ENCODE measurements around the gene PIK3R1.

PIK3R1 gene

DNA sequence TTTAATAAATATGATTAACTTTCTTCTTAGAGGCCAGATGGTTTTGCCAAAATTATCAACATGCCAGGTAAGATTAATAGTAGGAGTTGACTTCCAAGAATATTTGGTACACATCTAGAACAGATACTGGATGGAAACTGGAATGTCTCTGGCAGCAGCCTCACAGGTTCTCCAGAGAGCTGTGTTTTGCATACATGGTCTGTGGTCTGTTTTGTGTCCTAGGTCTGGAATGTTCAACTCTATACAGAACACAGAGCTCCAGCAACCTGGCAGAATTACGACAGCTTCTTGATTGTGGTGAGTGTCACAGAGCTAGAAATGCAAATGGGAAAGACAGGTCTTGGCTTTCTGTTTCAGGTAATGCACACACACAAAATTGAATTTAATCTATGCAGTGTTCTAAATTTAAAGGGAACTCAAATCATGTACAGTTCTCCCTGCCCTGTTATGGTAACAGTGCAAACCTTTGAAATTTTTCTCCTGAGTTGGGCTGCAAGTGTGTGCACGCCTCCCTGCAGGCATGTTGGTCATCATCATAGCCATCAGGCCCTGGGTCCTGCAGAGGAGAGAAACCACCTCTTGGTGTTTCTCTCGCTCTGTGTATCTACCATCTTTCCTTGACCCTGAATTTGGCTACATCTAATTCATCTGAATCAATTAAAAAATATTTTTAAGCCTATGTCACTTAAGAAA lies 58.3 kb downstream of the PIK3R1 start:
- no peak for TF ChIP-seq TAF1 (IDR thresholded peaks at IDR 0.05; ENCODE audit: low read depth)
- no peak for TF ChIP-seq FOXM1 (IDR thresholded peaks at IDR 0.05; ENCODE audit: borderline replicate concordance, low read depth)
- no peak for TF ChIP-seq YY1 (IDR thresholded peaks at IDR 0.05; ENCODE audit: low read depth)
- no peak for TF ChIP-seq TEAD4 (IDR thresholded peaks at IDR 0.05)
- no peak for TF ChIP-seq EP300 (IDR thresholded peaks at IDR 0.05; ENCODE audit: borderline replicate concordance)
- no peak for TF ChIP-seq CREB1 (IDR thresholded peaks at IDR 0.05; ENCODE audit: low read depth)
- TF ChIP-seq NFIC (IDR thresholded peaks at IDR 0.05) = no peak
- no peak for TF ChIP-seq USF1 (IDR thresholded peaks at IDR 0.05)

DNA sequence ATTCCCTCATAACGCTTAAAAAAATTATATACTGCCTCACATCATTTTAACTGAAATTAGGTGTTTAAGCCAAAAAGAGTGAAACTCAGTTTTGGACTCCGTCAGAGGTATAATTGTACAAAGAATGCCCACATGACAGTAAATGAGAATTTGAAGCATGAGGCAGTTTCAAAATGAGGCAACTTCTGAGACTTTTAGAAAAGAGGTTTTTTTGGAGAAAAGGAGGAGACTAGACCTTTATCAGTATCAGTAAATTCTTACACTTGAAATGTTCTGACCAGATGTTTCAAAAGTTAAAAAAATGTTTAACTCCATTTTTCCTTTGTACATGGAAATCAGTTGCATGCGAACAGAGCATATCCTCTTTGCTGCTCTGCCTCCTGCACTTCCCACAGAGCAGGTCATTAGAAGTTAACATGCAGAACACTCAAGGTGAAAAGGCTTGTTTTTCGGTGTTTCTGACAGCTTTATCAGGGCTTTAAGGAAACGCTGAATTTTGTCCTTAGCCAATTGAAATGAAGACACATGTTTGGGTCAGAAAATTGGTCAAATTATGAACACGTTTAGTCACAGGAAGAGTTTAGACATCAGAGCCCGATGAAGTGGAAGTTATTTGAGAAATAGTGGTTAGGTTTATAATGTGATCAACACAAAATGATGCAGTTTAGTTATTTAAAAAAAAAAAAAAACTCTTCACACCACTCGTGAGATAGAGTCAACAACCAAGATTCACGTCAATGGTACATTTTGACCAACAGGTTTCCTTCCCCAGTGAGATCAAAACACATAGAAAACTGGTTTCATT lies 59.5 kb downstream of the PIK3R1 start:
- no peak for TF ChIP-seq MAX (IDR thresholded peaks at IDR 0.05)
- no peak for TF ChIP-seq TEAD4 (IDR thresholded peaks at IDR 0.05)
- no peak for TF ChIP-seq USF1 (IDR thresholded peaks at IDR 0.05)
- no peak for TF ChIP-seq ZBTB7A (IDR thresholded peaks at IDR 0.05; ENCODE audit: low read depth)
- no peak for TF ChIP-seq RAD21 (IDR thresholded peaks at IDR 0.05; ENCODE audit: low read depth)
- TF ChIP-seq CREB1 (IDR thresholded peaks at IDR 0.05; ENCODE audit: low read depth) = no peak
- TF ChIP-seq EGR1 (IDR thresholded peaks at IDR 0.05) = no peak
- TF ChIP-seq, protein P1, sequence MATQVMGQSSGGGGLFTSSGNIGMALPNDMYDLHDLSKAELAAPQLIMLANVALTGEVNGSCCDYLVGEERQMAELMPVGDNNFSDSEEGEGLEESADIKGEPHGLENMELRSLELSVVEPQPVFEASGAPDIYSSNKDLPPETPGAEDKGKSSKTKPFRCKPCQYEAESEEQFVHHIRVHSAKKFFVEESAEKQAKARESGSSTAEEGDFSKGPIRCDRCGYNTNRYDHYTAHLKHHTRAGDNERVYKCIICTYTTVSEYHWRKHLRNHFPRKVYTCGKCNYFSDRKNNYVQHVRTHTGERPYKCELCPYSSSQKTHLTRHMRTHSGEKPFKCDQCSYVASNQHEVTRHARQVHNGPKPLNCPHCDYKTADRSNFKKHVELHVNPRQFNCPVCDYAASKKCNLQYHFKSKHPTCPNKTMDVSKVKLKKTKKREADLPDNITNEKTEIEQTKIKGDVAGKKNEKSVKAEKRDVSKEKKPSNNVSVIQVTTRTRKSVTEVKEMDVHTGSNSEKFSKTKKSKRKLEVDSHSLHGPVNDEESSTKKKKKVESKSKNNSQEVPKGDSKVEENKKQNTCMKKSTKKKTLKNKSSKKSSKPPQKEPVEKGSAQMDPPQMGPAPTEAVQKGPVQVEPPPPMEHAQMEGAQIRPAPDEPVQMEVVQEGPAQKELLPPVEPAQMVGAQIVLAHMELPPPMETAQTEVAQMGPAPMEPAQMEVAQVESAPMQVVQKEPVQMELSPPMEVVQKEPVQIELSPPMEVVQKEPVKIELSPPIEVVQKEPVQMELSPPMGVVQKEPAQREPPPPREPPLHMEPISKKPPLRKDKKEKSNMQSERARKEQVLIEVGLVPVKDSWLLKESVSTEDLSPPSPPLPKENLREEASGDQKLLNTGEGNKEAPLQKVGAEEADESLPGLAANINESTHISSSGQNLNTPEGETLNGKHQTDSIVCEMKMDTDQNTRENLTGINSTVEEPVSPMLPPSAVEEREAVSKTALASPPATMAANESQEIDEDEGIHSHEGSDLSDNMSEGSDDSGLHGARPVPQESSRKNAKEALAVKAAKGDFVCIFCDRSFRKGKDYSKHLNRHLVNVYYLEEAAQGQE (IDR thresholded peaks at IDR 0.05; ENCODE audit: low read depth) = no peak
- TF ChIP-seq FOXM1 (IDR thresholded peaks at IDR 0.05; ENCODE audit: borderline replicate concordance, low read depth) = no peak

DNA sequence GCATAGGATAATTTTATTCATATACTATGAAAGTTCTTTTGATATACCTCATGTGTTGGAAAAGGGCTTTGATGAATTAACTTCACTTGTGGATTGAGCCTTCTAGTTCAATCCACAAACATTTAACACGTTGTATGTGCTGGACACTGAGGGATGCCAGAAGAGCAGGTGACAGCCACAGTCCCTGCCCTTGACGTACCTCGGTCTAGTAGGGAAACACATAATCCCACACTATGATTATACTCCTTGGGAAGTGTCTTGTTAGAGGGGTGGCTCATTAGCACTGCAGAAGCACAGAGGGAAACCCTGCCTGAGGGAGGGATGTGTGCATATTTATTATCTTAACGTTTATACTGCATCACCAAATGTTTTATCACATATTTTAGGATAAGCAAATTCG lies 61.2 kb downstream of the PIK3R1 start:
- TF ChIP-seq CEBPB (IDR thresholded peaks at IDR 0.05) (no peak), TCF12 (IDR thresholded peaks at IDR 0.05; ENCODE audit: low read depth) (no peak), NFIC (IDR thresholded peaks at IDR 0.05) (no peak), ZBTB7A (IDR thresholded peaks at IDR 0.05; ENCODE audit: low read depth) (no peak), USF1 (IDR thresholded peaks at IDR 0.05) (no peak), CREB1 (IDR thresholded peaks at IDR 0.05; ENCODE audit: low read depth) (no peak), TEAD4 (IDR thresholded peaks at IDR 0.05) (no peak), TAF1 (IDR thresholded peaks at IDR 0.05; ENCODE audit: low read depth) (no peak), EGR1 (IDR thresholded peaks at IDR 0.05) (no peak), FOXM1 (IDR thresholded peaks at IDR 0.05; ENCODE audit: borderline replicate concordance, low read depth) (no peak), RAD21 (IDR thresholded peaks at IDR 0.05; ENCODE audit: low read depth) (no peak), EP300 (IDR thresholded peaks at IDR 0.05; ENCODE audit: borderline replicate concordance) (no peak), MAX (IDR thresholded peaks at IDR 0.05) (no peak), YY1 (IDR thresholded peaks at IDR 0.05; ENCODE audit: low read depth) (no peak)
- TF ChIP-seq, protein P1 (IDR thresholded peaks at IDR 0.05; ENCODE audit: low read depth) = no peak

GRCh38 chr5:68277431-68277830 lies 61.9 kb downstream of the PIK3R1 start:
- TF ChIP-seq TCF12 (IDR thresholded peaks at IDR 0.05; ENCODE audit: low read depth) (no peak), ZBTB7A (IDR thresholded peaks at IDR 0.05; ENCODE audit: low read depth) (no peak), CREB1 (IDR thresholded peaks at IDR 0.05; ENCODE audit: low read depth) (no peak), MAX (IDR thresholded peaks at IDR 0.05) (no peak), TEAD4 (IDR thresholded peaks at IDR 0.05) (no peak), CEBPB (IDR thresholded peaks at IDR 0.05) (no peak), USF1 (IDR thresholded peaks at IDR 0.05) (no peak), NFIC (IDR thresholded peaks at IDR 0.05) (no peak), FOXM1 (IDR thresholded peaks at IDR 0.05; ENCODE audit: borderline replicate concordance, low read depth) (no peak), EGR1 (IDR thresholded peaks at IDR 0.05) (no peak), EP300 (IDR thresholded peaks at IDR 0.05; ENCODE audit: borderline replicate concordance) (no peak), RAD21 (IDR thresholded peaks at IDR 0.05; ENCODE audit: low read depth) (no peak), TAF1 (IDR thresholded peaks at IDR 0.05; ENCODE audit: low read depth) (no peak), YY1 (IDR thresholded peaks at IDR 0.05; ENCODE audit: low read depth) (no peak)
- TF ChIP-seq, protein P1 (IDR thresholded peaks at IDR 0.05; ENCODE audit: low read depth) = no peak
